H1 (cell line): ENCODE measurements around the gene MORC2. TPM values are rescaled to one million over a fixed set of nuclear protein-coding genes. Genes with fewer than 3 reads are reported as not detected.

Experiments
- polyA plus RNA-seq, 7 experiments: library from polyadenylated mRNA; depleted of rRNA in 3 of 7; stranded (reverse) in 5 of 7; unstranded in 2 of 7; fragments of >200 nt in 5 of 7; fragments of 200-250 nt in 2 of 7; gene quantifications; 1 replicate in 5 of 7; 2 replicates in 1 of 7; 4 replicates in 1 of 7; pipeline versions ENCODE4 v1.2.1 to v1.2.3, GENCODE V29; 2011 to 2013; ENCODE audit warnings: missing spikeins in 2 of 7, mixed read lengths in 2 of 7
- total RNA-seq: library from RNA; stranded (reverse); fragmentation: NEBNext Ultra II Directional; extraction: Animal tissue kit (Norgen Biotek cat#: 25700); gene quantifications from 2 replicates; pipeline ENCODE4 v1.2.1, GENCODE V29; 2021
- TF ChIP-seq, protein P1 (sequence below): fragments of 300-600 bp; sonication (generic); IDR thresholded peaks from 2 replicates; pipeline ENCODE4 v1.7.1; 2012; ENCODE audit warnings: low read length, moderate library complexity, mild to moderate bottlenecking, inconsistent platforms; ENCODE audit not compliant: insufficient replicate concordance

MORC2 gene
- total and polyA plus RNA-seq, 2 of the 8 experiments (the other 6 are each of a cell fraction or from before 2014, with no cell fraction given) = 15.4 to 68.0 TPM

DNA sequence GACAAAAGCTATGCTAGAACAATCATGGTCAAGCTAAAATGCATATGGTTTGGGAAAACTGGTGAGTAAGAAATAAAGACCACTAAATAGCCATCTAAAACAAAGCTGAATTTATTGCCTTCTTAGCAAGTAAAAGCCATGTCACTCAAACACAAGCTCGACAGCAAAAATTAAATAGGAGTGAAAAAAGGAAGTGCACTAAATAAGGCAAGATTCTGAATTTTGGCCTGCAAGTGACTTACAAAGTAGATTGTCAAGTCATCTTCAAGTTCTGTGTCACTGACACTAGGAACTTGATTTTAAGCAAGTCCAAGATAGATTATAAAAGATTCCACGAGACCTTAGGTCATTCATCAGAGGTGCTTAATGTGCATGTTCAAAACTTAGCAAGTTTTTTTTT is 27.9 kb upstream of the MORC2 start (continued):
- TF ChIP-seq, protein P1, sequence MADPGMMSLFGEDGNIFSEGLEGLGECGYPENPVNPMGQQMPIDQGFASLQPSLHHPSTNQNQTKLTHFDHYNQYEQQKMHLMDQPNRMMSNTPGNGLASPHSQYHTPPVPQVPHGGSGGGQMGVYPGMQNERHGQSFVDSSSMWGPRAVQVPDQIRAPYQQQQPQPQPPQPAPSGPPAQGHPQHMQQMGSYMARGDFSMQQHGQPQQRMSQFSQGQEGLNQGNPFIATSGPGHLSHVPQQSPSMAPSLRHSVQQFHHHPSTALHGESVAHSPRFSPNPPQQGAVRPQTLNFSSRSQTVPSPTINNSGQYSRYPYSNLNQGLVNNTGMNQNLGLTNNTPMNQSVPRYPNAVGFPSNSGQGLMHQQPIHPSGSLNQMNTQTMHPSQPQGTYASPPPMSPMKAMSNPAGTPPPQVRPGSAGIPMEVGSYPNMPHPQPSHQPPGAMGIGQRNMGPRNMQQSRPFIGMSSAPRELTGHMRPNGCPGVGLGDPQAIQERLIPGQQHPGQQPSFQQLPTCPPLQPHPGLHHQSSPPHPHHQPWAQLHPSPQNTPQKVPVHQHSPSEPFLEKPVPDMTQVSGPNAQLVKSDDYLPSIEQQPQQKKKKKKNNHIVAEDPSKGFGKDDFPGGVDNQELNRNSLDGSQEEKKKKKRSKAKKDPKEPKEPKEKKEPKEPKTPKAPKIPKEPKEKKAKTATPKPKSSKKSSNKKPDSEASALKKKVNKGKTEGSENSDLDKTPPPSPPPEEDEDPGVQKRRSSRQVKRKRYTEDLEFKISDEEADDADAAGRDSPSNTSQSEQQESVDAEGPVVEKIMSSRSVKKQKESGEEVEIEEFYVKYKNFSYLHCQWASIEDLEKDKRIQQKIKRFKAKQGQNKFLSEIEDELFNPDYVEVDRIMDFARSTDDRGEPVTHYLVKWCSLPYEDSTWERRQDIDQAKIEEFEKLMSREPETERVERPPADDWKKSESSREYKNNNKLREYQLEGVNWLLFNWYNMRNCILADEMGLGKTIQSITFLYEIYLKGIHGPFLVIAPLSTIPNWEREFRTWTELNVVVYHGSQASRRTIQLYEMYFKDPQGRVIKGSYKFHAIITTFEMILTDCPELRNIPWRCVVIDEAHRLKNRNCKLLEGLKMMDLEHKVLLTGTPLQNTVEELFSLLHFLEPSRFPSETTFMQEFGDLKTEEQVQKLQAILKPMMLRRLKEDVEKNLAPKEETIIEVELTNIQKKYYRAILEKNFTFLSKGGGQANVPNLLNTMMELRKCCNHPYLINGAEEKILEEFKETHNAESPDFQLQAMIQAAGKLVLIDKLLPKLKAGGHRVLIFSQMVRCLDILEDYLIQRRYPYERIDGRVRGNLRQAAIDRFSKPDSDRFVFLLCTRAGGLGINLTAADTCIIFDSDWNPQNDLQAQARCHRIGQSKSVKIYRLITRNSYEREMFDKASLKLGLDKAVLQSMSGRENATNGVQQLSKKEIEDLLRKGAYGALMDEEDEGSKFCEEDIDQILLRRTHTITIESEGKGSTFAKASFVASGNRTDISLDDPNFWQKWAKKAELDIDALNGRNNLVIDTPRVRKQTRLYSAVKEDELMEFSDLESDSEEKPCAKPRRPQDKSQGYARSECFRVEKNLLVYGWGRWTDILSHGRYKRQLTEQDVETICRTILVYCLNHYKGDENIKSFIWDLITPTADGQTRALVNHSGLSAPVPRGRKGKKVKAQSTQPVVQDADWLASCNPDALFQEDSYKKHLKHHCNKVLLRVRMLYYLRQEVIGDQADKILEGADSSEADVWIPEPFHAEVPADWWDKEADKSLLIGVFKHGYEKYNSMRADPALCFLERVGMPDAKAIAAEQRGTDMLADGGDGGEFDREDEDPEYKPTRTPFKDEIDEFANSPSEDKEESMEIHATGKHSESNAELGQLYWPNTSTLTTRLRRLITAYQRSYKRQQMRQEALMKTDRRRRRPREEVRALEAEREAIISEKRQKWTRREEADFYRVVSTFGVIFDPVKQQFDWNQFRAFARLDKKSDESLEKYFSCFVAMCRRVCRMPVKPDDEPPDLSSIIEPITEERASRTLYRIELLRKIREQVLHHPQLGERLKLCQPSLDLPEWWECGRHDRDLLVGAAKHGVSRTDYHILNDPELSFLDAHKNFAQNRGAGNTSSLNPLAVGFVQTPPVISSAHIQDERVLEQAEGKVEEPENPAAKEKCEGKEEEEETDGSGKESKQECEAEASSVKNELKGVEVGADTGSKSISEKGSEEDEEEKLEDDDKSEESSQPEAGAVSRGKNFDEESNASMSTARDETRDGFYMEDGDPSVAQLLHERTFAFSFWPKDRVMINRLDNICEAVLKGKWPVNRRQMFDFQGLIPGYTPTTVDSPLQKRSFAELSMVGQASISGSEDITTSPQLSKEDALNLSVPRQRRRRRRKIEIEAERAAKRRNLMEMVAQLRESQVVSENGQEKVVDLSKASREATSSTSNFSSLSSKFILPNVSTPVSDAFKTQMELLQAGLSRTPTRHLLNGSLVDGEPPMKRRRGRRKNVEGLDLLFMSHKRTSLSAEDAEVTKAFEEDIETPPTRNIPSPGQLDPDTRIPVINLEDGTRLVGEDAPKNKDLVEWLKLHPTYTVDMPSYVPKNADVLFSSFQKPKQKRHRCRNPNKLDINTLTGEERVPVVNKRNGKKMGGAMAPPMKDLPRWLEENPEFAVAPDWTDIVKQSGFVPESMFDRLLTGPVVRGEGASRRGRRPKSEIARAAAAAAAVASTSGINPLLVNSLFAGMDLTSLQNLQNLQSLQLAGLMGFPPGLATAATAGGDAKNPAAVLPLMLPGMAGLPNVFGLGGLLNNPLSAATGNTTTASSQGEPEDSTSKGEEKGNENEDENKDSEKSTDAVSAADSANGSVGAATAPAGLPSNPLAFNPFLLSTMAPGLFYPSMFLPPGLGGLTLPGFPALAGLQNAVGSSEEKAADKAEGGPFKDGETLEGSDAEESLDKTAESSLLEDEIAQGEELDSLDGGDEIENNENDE = no peak
